Embryonic facial prominence (tissue), 1 donor: ENCODE measurements around the gene C1QTNF1.

ENCODE experiments used
- DNase-seq: peaks from one replicate; pipeline ENCODE4 v3.0.0-alpha.2; 2016; ENCODE audit errors: extremely low spot score

C1QTNF1 gene

GRCh38 chr17:78992542-78993212 lies 31.3 kb upstream of the C1QTNF1 start:
- no peak for DNase-seq

DNA sequence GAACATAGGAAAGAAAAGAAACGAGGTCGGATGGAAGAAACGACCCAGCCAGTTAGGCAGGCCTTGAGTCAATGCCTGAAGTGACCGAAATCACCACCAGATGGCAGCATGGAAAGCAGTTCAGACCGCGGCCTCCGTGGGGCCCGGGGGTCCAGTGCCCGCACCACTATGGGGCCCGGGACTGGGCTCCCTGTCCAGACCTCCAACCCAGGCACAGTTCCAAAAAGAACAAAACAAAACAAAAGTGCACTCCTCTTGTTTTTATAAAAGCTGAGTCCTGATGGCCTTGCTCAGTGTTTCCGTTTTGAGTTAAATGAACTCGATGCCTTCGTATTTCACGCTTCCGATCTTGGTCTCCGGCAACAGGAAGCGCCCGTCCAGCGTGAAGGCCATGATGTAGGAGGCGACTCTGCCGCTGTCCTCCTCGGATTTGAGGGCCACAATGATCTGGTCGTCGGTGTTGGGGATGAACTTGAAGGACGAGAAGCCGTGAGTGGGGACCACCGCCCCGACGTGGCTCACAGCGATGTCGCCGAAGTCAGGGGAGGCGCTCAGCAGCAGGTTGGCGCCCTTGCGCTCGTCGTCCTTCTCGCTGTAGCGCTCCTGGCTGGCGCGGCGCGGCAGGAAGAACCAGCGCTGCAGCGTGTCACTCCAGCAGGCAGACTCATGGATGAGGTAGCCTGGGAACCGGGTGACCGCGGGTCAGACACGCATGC lies 30.6 kb upstream of the C1QTNF1 start:
- no peak for DNase-seq

GRCh38 chr17:78993981-78994671 lies 29.8 kb upstream of the C1QTNF1 start:
- DNase-seq, result no peak

GRCh38 chr17:78995022-78995760 lies 28.8 kb upstream of the C1QTNF1 start:
- DNase-seq, result no peak

GRCh38 chr17:78995761-78996451 lies 28.1 kb upstream of the C1QTNF1 start:
- no peak for DNase-seq

GRCh38 chr17:78996781-78997201 lies 27.2 kb upstream of the C1QTNF1 start:
- DNase-seq, result no peak

DNA sequence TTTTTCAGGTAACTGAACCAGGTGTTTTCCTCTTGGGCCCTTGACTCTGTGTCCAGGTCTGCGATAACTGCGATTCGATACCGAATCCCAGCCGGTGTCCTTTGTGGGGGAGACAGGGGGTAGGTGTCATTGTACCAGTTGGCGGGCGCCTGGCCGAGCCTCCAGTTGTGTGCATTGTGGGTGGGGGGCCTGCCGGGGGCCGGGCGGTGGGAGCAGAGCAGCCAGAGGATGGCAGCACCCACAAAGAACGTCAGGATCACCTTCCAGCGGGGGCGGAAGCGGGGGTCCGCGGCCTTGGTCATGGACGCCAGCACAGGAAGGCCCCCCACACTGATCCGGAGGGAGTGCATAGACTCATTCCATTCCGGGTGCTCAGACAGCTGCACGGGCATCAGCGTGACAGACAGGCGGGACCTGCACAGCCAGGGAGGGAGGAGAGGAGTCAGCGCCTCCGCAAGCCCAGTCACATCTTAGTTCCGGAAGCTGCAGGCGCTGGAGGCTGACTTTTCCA lies 26.7 kb upstream of the C1QTNF1 start:
- DNase-seq, result no peak

DNA sequence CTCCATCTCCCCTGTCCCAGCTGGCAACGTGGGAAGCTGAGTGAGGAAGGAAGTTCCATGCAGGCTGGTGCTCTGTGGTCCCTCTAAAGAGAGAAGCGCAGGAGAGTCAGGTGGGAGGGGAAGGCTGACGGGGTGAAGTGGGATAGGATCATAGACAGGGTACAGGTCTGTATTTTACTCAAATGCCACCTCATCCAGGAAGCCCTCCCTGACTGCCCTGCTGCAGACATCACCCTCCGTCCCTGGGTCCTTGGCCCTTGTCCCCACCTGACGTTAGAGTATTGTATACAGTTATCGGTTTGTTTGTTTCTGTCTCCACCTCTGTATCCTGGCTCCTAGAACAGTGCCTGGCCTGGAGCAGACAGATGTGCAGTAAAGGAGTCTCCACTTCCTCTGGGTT lies 26.1 kb upstream of the C1QTNF1 start:
- DNase-seq, result no peak

GRCh38 chr17:78998311-78999055 lies 25.5 kb upstream of the C1QTNF1 start:
- DNase-seq, result no peak

- no peak for DNase-seq
Observed at GRCh38 chr17:78999056-78999768, 24.8 kb upstream of the C1QTNF1 start.

DNA sequence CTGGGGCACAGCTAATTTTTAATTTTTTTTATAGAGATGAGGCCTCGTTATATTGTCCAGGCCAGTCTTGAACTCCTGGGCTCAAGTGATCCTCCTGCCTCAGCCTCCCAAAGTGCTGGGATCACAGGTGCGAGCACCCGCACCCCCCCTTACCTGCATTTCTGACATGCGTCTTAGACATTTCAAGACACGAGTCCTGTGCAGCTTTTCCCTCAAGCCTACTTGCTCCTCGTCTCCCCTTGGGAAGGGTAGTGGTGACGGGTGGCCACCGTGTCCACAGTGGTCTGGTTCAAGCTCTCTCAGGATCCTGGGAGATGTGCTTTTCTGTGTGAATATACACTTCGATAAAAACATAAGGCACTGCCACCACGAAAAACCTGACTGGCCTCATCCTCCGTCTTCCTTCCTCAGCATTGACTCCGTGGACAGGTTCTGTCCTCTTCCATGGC lies 24.0 kb upstream of the C1QTNF1 start:
- DNase-seq, result no peak

DNA sequence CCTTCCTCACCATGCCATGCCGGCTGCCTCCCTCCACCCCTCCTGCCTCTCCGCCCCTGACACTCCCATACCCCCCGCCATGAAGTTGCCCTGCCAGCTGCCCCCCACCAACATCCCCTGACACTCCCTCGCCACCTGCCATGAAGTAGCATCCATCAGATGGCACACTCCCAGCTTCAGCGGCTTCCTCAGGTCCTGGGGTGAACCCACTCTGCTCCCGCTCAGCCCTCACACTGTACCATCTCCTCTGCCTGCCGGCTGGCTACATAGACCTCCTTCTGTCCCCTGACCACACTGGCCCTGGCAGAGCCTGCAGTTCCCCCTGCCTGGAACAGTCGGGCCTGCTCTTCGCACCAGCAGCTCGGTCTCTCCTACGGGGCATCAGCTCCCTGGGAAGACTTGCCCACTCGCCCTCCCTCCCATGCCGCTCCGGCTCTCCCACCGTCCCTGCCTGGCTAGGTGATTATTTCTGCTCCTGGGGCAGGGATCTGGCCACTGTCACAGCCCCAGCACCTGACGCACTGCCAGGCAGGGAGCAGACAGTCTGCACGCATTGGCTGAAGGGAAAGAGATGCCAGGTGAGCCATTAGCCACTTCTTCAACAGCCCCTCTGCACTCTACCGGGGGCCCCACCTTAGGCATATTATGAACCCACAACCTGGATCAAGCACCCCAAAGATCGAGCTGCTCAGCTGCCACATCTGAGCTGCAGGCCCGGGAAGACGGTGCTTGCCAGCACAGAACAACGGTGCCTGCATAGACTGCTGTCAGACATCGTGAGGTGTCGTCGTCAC lies 23.4 kb upstream of the C1QTNF1 start:
- DNase-seq, result no peak

GRCh38 chr17:79001190-79002020 lies 22.6 kb upstream of the C1QTNF1 start:
- DNase-seq, result no peak

DNA sequence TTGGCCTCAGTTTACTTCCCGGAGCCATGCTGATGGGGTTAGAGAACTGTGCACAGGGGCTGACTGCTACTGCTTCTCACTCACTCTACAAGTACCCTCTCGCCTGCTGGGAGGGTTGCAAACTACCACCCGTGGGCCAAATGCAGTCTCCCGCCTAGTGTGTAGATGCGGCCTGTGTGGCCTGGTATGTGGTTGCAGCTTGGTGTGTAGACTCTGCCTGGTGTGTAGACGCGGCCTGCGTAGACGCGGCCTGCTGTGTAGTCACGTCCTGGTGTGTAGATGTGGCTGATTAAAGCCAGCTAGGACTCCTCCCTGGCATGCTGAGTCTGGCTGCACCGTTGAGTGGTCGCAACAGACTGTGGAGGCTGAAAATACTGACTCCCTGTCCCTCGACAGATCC lies 21.7 kb upstream of the C1QTNF1 start:
- DNase-seq, result no peak

DNA sequence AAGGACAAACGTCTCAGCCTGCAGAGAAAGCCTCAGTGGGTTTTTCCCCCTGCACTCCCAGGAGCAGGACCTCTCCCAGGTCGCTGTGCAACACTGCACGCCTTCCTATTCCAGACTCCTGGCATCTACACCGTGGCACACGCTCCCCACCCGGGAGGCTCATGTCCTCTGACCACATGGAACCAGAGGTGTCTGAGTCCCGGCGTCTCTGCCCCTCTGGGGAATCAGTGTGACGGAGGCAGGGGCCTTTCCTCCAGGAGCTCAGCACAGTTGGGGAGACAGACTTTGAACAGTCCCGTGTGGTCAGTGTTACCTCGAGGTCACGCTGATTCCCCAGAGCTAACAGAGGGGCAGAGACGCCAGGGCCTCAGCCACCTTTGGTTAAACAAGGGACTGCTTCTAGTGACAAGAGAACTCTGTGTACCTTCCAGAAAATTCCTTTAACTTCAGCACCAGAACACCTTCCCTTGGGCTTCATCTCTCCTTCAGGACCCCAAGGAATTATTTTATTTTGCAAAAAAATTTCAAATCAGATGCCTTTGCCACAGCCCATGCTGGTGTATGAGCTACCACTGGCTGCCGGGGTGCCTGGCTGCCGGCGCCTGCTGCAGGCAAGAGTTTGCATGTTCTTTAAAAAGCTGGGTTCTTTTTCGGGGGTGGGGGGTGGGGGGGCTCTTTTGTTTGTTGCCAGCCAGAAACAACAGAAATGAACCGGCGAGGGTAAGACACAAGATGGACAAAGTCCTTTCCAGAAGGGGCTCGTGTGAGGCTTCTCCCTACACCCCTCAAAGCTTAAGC lies 21.0 kb upstream of the C1QTNF1 start:
- no peak for DNase-seq

DNA sequence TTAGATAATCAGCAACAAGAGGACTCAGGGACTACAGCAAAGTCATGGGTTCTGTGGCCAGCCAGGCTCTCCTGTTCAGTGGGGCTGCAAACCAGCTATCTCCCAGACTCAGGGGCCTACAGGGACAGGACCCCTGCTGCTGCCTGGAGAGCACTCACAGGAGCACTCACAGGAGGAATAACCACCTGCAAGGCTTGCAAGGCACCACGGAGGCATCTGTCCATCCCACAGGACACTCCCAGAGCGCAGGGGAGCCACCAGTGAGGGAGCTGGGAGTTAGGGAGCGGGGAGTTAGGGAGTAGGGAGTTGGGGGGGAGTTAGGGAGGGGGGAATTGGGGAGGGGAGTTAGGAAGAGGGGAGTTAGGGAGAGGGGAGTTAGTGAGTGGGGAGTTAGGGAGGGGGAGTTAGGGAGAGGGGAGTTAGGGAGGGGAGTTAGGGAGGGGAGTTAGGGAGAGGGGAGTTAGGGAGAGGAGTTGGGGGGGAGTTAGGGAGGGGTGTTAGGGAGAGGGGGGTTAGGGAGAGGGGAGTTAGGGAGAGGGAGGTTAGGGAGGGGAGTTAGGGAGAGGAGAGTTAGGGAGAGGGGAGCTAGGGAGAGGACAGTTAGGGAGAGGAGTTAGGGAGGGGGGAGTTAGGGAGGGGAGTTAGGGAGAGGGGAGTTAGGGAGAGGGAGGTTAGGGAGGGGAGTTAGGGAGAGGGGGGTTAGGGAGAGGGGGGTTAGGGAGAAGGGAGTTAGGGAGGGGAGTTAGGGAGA lies 20.1 kb upstream of the C1QTNF1 start:
- DNase-seq, result no peak
